Neural cell (in vitro differentiated cells): ENCODE data around the gene HSDL2.

Experiments used
- EZH2 ChIP-seq: fragments of 200-600, 300-800 bp; shearing (Covaris generic), sonication (generic); IDR thresholded peaks from 2 replicates; pipeline ENCODE4 v1.6.1; 2014; ENCODE audit warnings: antibody characterized with exemption, low read length, borderline replicate concordance, mild to moderate bottlenecking; ENCODE audit not compliant: insufficient read depth, poor library complexity, severe bottlenecking
- TAF1 ChIP-seq: IDR thresholded peaks from 2 replicates; pipeline ENCODE4 v1.6.1; 2012; ENCODE audit warnings: low read depth
- TF ChIP-seq, protein P1 (sequence below): fragments of 450-650 bp; IDR thresholded peaks from 2 replicates; pipeline ENCODE4 v1.5.1; 2014; ENCODE audit warnings: antibody characterized with exemption, mild to moderate bottlenecking, moderate library complexity; ENCODE audit not compliant: poor library complexity, severe bottlenecking

DNA sequence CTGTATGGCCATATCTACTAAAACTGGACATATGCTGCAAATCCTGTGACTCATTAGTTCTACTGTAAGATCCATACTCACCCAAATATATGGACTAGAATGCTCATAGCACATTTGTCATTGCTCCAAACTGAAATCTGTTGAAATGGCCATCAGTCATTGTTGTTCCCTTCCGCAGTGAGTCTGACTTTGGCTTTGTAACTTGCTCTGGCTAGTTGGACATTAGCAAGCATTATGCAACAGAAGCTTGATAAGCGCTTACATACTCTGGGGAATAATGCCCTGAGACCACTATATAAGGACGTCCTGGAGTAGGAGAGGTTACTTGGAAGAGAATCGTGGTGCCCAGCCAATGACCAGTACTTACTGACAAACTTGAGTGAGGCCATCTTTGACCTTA, 115.7 kb downstream of the HSDL2 start:
- TF ChIP-seq, protein P1, sequence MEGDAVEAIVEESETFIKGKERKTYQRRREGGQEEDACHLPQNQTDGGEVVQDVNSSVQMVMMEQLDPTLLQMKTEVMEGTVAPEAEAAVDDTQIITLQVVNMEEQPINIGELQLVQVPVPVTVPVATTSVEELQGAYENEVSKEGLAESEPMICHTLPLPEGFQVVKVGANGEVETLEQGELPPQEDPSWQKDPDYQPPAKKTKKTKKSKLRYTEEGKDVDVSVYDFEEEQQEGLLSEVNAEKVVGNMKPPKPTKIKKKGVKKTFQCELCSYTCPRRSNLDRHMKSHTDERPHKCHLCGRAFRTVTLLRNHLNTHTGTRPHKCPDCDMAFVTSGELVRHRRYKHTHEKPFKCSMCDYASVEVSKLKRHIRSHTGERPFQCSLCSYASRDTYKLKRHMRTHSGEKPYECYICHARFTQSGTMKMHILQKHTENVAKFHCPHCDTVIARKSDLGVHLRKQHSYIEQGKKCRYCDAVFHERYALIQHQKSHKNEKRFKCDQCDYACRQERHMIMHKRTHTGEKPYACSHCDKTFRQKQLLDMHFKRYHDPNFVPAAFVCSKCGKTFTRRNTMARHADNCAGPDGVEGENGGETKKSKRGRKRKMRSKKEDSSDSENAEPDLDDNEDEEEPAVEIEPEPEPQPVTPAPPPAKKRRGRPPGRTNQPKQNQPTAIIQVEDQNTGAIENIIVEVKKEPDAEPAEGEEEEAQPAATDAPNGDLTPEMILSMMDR, result no peak
- TF ChIP-seq EZH2 (no peak), TAF1 (no peak)
